ENCODE measurements around the gene PPA1.

PPA1 gene

DNA sequence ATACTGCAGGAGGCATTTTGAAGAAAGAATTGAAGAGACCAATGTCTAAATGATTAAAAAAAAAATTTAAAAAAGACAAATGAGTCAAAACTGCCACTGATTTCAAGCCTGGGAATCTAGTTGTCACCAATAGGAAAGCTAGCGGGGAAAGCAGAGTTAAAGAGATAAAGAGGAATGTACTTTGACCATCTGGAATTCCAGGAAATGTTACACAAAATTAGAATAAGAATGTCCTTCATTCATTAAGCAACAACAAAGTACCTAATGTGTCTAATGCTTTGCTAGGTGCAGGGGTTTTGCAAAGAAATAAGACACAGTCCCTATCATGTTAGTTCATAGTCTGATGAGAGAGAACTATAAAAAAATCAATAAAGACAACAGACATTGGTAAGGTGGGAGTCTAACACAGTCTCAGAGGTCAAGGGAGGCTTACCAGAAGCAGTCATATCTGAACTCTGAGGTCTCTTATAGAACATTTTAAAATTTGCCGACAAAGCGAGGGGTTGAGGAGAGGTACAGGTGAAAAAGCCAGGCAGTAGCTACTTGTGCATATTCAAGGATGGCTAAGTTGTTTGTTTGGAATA lies 77.9 kb downstream of the PPA1 start:
- Histone ChIP-seq H3K9me2 (ENCODE audit: low read depth, low read length) (no peaks in the 10 kb centered on the region), H3K79me2 (ENCODE audit: insufficient read depth, low read length) (no peaks in the 10 kb centered on the region), H3K4me2 (ENCODE audit: low read length) (no peak overlapping the region), H3F3A (ENCODE audit: insufficient read depth, low read length) (no peaks in the 10 kb centered on the region), H3K36me3 (ENCODE audit: insufficient read depth, low read length) (peaks cover 91% of the 10 kb centered on the region), H3K4me1 (ENCODE audit: insufficient read depth, low read length, severe bottlenecking) (no peaks in the 10 kb centered on the region), H3K9ac (ENCODE audit: low read length) (no peak overlapping the region), H3K27me3 (ENCODE audit: insufficient read depth, low read length) (no peaks in the 10 kb centered on the region), H2AFZ (ENCODE audit: low read length) (no peak overlapping the region), H4K20me1 (ENCODE audit: insufficient read depth, low read length) (no peaks in the 10 kb centered on the region), H3K27ac (ENCODE audit: low read depth, low read length, poor library complexity, severe bottlenecking) (no peak overlapping the region), H3K9me3 (ENCODE audit: low read length) (no peaks in the 10 kb centered on the region), H3K4me3 (ENCODE audit: low read depth, low read length, poor library complexity, severe bottlenecking) (no peak overlapping the region)
- TF ChIP-seq, protein P1, sequence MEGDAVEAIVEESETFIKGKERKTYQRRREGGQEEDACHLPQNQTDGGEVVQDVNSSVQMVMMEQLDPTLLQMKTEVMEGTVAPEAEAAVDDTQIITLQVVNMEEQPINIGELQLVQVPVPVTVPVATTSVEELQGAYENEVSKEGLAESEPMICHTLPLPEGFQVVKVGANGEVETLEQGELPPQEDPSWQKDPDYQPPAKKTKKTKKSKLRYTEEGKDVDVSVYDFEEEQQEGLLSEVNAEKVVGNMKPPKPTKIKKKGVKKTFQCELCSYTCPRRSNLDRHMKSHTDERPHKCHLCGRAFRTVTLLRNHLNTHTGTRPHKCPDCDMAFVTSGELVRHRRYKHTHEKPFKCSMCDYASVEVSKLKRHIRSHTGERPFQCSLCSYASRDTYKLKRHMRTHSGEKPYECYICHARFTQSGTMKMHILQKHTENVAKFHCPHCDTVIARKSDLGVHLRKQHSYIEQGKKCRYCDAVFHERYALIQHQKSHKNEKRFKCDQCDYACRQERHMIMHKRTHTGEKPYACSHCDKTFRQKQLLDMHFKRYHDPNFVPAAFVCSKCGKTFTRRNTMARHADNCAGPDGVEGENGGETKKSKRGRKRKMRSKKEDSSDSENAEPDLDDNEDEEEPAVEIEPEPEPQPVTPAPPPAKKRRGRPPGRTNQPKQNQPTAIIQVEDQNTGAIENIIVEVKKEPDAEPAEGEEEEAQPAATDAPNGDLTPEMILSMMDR (IDR thresholded peaks at IDR 0.05; ENCODE audit: low read length) = no peak
- no peak for TF ChIP-seq EZH2 (IDR thresholded peaks at IDR 0.05; ENCODE audit: borderline replicate concordance, low read length)

Data from OCI-LY1 (cell line).